Activated naive CD4-positive, alpha-beta T cell treated with anti-CD3 and anti-CD28 coated beads, Interleukin-2, amount 10 ng/mL, durations not matched to agents 7 days and 5 days (primary cell): ENCODE results near the gene MMP11.

ENCODE experiments used
- CTCF ChIA-PET: fragments of 350-600 bp; sonication (Branson Sonifier 250); formaldehyde crosslinking; loops from one replicate; lab custom pipeline; 2021; ENCODE audit warnings: antibody characterized with exemption; lab: Charles Lee
- DNase-seq: peaks from one replicate; pipeline ENCODE4 v3.0.0-alpha.2; 2020
- H3K27ac Mint-ChIP-seq: one replicate; pipeline ENCODE4 v1.8.0; 2021; ENCODE audit warnings: mild to moderate bottlenecking, moderate library complexity, mixed read lengths
- H3K27me3 Mint-ChIP-seq: one replicate; pipeline ENCODE4 v1.8.0; 2021; ENCODE audit warnings: mild to moderate bottlenecking, mixed read lengths
- H3K36me3 Mint-ChIP-seq: one replicate; pipeline ENCODE4 v1.8.0; 2021; ENCODE audit warnings: mixed read lengths
- H3K4me1 Mint-ChIP-seq: one replicate; pipeline ENCODE4 v1.8.0; 2021; ENCODE audit warnings: mixed read lengths
- H3K4me3 Mint-ChIP-seq: one replicate; pipeline ENCODE4 v1.8.0; 2021; ENCODE audit warnings: mild to moderate bottlenecking, moderate library complexity, mixed read lengths
- H3K9me3 Mint-ChIP-seq: one replicate; pipeline ENCODE4 v1.8.0; 2021; ENCODE audit warnings: mixed read lengths

MMP11 gene

DNA sequence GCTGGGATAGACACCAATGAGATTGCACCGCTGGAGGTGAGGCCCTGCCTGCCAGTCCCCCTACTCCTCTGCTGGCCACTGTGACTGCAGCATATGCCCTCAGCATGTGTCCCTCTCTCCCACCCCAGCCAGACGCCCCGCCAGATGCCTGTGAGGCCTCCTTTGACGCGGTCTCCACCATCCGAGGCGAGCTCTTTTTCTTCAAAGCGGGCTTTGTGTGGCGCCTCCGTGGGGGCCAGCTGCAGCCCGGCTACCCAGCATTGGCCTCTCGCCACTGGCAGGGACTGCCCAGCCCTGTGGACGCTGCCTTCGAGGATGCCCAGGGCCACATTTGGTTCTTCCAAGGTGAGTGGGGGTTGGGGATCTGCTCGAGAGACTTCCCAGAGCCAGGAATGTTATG, 8.4 kb downstream of the MMP11 start:
- Mint-ChIP-seq H3K4me3 (no peak overlapping the region), H3K36me3 (no peaks in the 10 kb centered on the region), H3K9me3 (no peaks in the 10 kb centered on the region), H3K27me3 (peaks cover 7% of the 10 kb centered on the region), H3K27ac (no peak overlapping the region), H3K4me1 (peaks cover 14% of the 10 kb centered on the region)
- CTCF ChIA-PET = interaction anchor here (0.6 to 1.6 kb wide), 2 partner anchors 10 to 22 kb away, joined by 3 to 4 read pairs; no protein-coding TSS in a partner anchor
- no peak for DNase-seq

- Mint-ChIP-seq H3K9me3 (no peaks in the 10 kb centered on the region), H3K27me3 (peaks cover 6% of the 10 kb centered on the region), H3K36me3 (no peaks in the 10 kb centered on the region), H3K4me3 (no peak overlapping the region), H3K4me1 (peaks cover 20% of the 10 kb centered on the region), H3K27ac (no peak overlapping the region)
- CTCF ChIA-PET = interaction anchor here (1.6 kb wide), 1 partner anchor 10 kb away, joined by 4 read pairs; no protein-coding TSS in a partner anchor
- DNase-seq = no peak
These were observed 9.0 kb downstream of the MMP11 start for GRCh38 chr22:23781511-23782183.

- CTCF ChIA-PET = no interaction called here
- Mint-ChIP-seq H3K4me3 (no peak overlapping the region), H3K36me3 (no peaks in the 10 kb centered on the region), H3K27ac (no peak overlapping the region), H3K27me3 (peaks cover 6% of the 10 kb centered on the region), H3K9me3 (no peaks in the 10 kb centered on the region), H3K4me1 (peaks cover 21% of the 10 kb centered on the region)
- DNase-seq = no peak
These were observed 9.6 kb downstream of the MMP11 start for GRCh38 chr22:23782252-23782651.

DNA sequence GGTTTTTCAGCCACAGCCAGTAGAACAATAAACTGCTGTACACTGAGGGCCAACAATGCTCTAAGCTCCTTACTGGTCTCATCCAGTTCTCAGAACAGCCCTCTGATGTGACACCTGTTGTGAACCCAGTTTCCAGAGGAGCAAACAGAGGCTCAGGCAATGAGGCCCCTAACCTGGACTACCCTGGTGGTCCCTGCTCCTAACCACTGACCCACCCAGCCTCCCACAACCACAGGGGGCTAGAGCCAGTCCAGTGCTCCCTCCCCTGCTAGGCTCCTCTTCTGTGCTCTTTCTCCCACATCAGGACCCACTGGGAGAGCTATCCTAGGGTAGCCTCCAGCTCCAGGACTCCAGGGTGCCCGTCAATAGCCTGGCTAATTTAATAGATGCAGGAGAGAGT, 10.1 kb downstream of the MMP11 start:
- Mint-ChIP-seq H3K27ac (no peak overlapping the region), H3K4me3 (no peak overlapping the region), H3K9me3 (no peaks in the 10 kb centered on the region), H3K27me3 (peaks cover 6% of the 10 kb centered on the region), H3K4me1 (peaks cover 25% of the 10 kb centered on the region), H3K36me3 (no peaks in the 10 kb centered on the region)
- CTCF ChIA-PET = no interaction called here
- DNase-seq = no peak

- peaks cover 32% of the 10 kb centered on the region for H3K4me1 Mint-ChIP-seq
- no peak for DNase-seq
- CTCF ChIA-PET = no interaction called here
- peaks cover 6% of the 10 kb centered on the region for H3K27me3 Mint-ChIP-seq
- no peak overlapping the region for H3K27ac Mint-ChIP-seq
- no peaks in the 10 kb centered on the region for H3K9me3 Mint-ChIP-seq
- no peaks in the 10 kb centered on the region for H3K36me3 Mint-ChIP-seq
- H3K4me3 Mint-ChIP-seq = no peak overlapping the region
These were observed 10.9 kb downstream of the MMP11 start for GRCh38 chr22:23783265-23784150.

- Mint-ChIP-seq H3K9me3 (no peaks in the 10 kb centered on the region), H3K27ac (peak overlapping the region; percentile 50), H3K36me3 (peaks cover 2% of the 10 kb centered on the region), H3K4me1 (peaks cover 36% of the 10 kb centered on the region), H3K27me3 (peaks cover 6% of the 10 kb centered on the region), H3K4me3 (no peak overlapping the region)
- peak; percentile 50 for DNase-seq
- CTCF ChIA-PET = no interaction called here
These were observed 11.6 kb downstream of the MMP11 start for GRCh38 chr22:23784215-23784732.

DNA sequence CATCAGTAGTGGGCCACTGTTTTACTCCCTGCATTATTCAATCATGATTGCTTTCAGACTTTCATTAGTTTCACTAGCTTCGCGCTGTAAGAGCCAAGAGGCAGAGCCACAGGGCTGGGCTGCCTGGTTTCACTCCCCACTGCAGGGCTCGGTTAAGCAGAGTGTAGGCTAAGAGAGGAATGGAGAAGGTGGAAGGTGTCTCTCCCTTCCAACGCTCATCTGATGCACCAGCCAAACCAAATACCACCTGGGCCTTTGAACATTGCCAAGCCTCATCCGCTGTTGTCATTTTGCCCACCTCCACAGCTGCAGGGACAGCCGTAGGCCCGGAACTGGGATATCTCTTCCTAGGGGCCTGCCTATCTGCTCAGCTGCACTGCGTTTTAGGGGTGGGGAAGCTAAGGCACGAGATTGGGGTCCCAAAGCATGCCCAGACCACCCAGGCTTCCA, 13.6 kb downstream of the MMP11 start:
- Mint-ChIP-seq H3K27me3 (peaks cover 6% of the 10 kb centered on the region), H3K4me1 (peaks cover 43% of the 10 kb centered on the region), H3K9me3 (no peaks in the 10 kb centered on the region), H3K27ac (peak overlapping the region; percentile 96), H3K36me3 (peaks cover 8% of the 10 kb centered on the region), H3K4me3 (peak overlapping the region; percentile 89)
- DNase-seq = peak; percentile 46
- CTCF ChIA-PET = interaction anchor here (0.7 to 1.5 kb wide), 5 partner anchors 8 to 107 kb away, joined by 3 to 7 read pairs (median 3); partner anchors contain the start of gene DERL3

DNA sequence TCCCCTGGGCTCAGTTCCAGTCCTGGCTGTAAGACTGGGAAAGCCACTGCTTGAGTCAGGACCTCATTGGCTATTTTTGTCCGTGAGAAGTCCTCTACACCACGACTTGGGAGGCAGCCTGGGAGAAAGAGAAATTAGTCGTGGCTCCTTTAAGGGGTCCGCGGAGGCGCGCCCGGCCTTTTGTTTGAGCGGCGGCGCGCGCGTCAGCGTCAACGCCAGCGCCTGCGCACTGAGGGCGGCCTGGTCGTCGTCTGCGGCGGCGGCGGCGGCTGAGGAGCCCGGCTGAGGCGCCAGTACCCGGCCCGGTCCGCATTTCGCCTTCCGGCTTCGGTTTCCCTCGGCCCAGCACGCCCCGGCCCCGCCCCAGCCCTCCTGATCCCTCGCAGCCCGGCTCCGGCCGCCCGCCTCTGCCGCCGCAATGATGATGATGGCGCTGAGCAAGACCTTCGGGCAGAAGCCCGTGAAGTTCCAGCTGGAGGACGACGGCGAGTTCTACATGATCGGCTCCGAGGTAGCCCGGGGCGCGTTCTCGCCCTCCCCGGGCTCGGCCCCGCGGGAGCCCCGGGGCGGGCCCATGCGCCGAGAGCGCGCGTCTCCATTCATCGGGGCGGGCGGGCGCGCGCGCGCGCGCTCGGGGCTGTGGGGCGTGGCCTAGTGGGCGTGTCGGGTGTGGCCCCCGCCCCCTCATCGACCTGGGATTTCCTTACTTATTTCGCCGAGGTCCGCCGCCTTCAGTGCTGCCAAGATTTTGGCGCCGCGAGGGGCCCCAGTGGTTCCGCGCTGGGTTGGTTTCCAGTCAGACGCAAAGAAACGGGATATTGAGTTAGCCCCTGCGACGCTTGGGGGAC, 14.3 kb downstream of the MMP11 start, which contains the start of gene SMARCB1:
Gene SMARCB1 (plus strand): TSS at position 215 of the 848 bp plus-strand sequence. CDS start 204 bp downstream, at position 419.
- CTCF ChIA-PET = interaction anchor here (1.2 to 1.5 kb wide), 3 partner anchors 9 to 51 kb away, joined by 3 to 4 read pairs (median 3); partner anchors contain the start of gene DERL3
- H3K4me1 Mint-ChIP-seq = peaks cover 45% of the 10 kb centered on the region
- peak within 1 kb of the TSS; percentile 96 for H3K27ac Mint-ChIP-seq
- H3K9me3 Mint-ChIP-seq = no peaks in the 10 kb centered on the region
- no peaks in the 10 kb centered on the region for H3K27me3 Mint-ChIP-seq
- peak within 1 kb of the TSS; percentile 89 for H3K4me3 Mint-ChIP-seq
- DNase-seq = peak; percentile 90
- H3K36me3 Mint-ChIP-seq = peaks cover 8% of the 10 kb centered on the region

- Mint-ChIP-seq H3K4me3 (peak overlapping the region; percentile 89), H3K36me3 (peaks cover 13% of the 10 kb centered on the region), H3K27me3 (no peaks in the 10 kb centered on the region), H3K27ac (peak overlapping the region; percentile 96), H3K9me3 (no peaks in the 10 kb centered on the region), H3K4me1 (peaks cover 50% of the 10 kb centered on the region)
- CTCF ChIA-PET = interaction anchor here (0.6 to 1.5 kb wide), 2 partner anchors 19 to 51 kb away, joined by 3 read pairs; partner anchors contain the start of gene DERL3
- no peak for DNase-seq
These were observed 14.9 kb downstream of the MMP11 start for GRCh38 chr22:23787600-23787896.

DNA sequence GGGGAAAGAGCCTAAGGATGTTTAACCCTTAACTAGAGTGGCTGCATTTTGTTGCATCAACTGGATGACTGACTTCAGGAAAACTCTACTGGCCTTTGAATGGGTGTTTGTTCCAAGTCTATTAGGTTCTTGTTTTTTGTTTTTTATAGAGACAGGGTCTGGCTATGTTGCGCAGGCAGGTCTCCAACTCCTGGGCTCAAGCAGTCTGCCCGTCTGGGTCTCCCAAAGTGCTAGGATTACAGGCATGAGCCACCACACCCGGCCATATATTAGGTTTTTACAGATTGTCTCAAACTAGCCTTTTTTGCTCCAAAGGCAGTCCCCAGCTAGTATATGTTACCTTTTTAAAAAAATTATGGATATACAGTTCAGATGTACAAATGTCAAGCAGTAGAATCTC, 15.3 kb downstream of the MMP11 start:
- CTCF ChIA-PET = interaction anchor here (0.6 kb wide), 2 partner anchors 19 to 59 kb away, joined by 3 read pairs; no protein-coding TSS in a partner anchor
- Mint-ChIP-seq H3K4me1 (peaks cover 53% of the 10 kb centered on the region), H3K27me3 (no peaks in the 10 kb centered on the region), H3K27ac (peak overlapping the region; percentile 96), H3K4me3 (peak overlapping the region; percentile 89), H3K36me3 (peaks cover 14% of the 10 kb centered on the region), H3K9me3 (no peaks in the 10 kb centered on the region)
- DNase-seq = no peak

DNA sequence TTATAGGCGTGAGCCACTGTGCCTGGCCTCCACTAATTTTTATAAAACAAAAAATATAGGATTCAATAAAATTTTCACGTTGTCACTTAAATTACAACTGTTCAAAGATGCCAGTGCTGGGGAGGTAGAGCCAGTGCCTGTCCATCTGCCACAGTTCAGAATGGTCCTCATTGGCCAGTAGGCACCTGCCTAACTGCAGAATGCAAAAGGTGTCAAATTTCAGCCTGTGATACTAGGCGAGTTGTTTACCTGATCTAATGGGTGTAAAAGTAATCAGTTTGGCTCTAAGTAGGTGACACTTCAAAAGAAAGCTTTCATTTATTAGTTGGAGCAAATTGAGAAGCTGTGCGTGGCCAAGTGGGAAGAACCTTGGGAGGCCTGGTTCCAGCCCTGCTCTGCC, 16.5 kb downstream of the MMP11 start:
- peaks cover 51% of the 10 kb centered on the region for H3K4me1 Mint-ChIP-seq
- DNase-seq = no peak
- no peak overlapping the region for H3K27ac Mint-ChIP-seq
- no peak overlapping the region for H3K4me3 Mint-ChIP-seq
- no peaks in the 10 kb centered on the region for H3K9me3 Mint-ChIP-seq
- peaks cover 21% of the 10 kb centered on the region for H3K36me3 Mint-ChIP-seq
- CTCF ChIA-PET = interaction anchor here (0.9 kb wide), 1 partner anchor 21 kb away, joined by 3 read pairs; the partner anchor contains the start of gene CHCHD10
- no peaks in the 10 kb centered on the region for H3K27me3 Mint-ChIP-seq

GRCh38 chr22:23789638-23790037, 17.0 kb downstream of the MMP11 start:
- CTCF ChIA-PET = interaction anchor here (0.9 kb wide), 1 partner anchor 22 kb away, joined by 3 read pairs; the partner anchor contains the start of gene CHCHD10
- peaks cover 46% of the 10 kb centered on the region for H3K4me1 Mint-ChIP-seq
- no peaks in the 10 kb centered on the region for H3K9me3 Mint-ChIP-seq
- DNase-seq = no peak
- H3K4me3 Mint-ChIP-seq = no peak overlapping the region
- H3K27ac Mint-ChIP-seq = no peak overlapping the region
- peaks cover 21% of the 10 kb centered on the region for H3K36me3 Mint-ChIP-seq
- no peaks in the 10 kb centered on the region for H3K27me3 Mint-ChIP-seq
